Cerebellar cortex (tissue), 1 donor: Measurements from ENCODE around the gene ALDH1L2.

ENCODE experiments used
- DNase-seq: peaks from one replicate; pipeline ENCODE4 v3.0.0-alpha.2; 2015; ENCODE audit warnings: low spot score

Gene ALDH1L2

GRCh38 chr12:105083551-105084105, 630 bp downstream of the ALDH1L2 start:
- peak; percentile 69 for DNase-seq

- peak; percentile 29 for DNase-seq
Observed at GRCh38 chr12:105083031-105083430, 1.2 kb downstream of the ALDH1L2 start.

DNA sequence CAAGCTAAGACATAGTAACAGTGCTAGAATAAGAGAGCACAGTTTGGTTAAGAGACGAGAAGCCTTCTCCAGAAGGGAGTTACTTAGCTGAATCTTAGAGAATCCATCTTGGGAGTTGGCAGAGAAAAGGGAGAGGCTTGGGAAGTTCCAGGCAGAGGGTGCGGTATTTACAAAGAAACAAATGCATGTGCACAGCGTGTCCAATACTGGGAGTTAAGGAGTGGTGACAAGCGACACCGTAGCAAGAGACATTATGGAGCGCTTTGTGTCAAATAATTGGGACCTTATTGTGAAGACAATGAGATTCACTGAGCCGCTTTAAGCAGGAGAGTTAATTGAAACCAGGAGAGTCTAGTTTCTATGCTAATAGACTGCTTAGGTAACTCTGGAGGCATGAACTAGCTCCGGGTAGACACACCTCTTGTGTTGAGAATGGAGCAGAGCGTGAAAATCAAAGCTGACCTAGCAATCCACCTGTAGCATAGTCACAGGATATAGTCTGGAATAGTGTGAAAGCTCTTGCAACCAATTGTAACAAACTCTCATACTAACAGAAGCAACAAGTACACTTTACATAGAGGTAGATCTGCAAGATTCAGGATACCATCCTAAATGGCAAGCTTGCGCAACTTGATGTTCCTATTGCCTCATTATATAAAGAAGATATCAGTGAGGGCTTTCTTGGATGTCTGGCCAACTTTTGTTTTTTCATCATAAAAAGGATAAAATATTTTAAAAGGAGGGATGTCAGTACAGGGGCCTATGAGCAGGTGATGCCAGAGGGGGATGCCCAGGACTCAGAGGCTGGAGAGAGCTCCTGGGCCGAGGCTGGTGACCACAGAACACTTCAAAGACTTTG, 5.3 kb downstream of the ALDH1L2 start:
- no peak for DNase-seq

- DNase-seq: no peak
Observed at GRCh38 chr12:105077435-105077834, 6.8 kb downstream of the ALDH1L2 start.

DNA sequence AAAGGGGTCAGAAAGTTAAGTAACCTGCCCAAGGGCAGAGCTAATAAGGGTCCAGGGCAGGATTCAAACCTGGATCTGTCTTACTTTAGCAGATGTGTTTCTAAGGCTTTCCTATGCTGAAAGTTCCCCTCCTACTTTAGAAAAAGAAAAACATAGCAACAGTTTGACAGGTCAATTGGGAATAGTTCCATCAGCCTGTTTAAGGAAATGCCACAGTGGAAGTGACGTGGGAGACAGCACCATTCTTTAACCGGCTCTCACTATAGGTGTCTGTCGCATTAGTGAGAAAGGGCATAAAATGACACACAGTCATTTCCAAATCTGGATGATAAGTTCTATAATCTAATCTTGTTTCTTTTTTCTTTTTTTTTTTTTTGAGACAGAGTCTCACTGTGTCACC, 7.3 kb downstream of the ALDH1L2 start:
- no peak for DNase-seq

DNA sequence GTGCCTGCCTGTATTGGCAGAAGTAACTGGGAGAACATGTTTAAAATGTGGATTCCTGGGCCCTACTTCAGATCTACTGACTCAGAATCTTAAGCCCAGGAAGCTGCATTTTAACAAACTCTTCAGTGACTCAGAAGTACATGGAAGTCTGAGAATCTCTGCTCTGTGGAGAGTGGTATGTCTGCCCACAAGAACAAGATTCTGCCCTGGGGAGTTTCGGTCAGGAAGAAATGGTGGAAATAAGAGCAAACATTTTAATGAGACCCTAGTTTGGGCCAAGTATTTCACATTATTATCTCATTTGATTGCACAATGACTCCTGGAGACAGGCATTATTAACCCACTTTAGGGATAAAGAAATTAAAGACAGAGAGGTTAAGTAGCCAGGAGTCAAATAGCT, 8.2 kb downstream of the ALDH1L2 start:
- no peak for DNase-seq

- no peak for DNase-seq
Observed at GRCh38 chr12:105072888-105073488, 11.3 kb downstream of the ALDH1L2 start.

- DNase-seq: no peak
Observed at GRCh38 chr12:105071981-105072380, 12.3 kb downstream of the ALDH1L2 start.

DNA sequence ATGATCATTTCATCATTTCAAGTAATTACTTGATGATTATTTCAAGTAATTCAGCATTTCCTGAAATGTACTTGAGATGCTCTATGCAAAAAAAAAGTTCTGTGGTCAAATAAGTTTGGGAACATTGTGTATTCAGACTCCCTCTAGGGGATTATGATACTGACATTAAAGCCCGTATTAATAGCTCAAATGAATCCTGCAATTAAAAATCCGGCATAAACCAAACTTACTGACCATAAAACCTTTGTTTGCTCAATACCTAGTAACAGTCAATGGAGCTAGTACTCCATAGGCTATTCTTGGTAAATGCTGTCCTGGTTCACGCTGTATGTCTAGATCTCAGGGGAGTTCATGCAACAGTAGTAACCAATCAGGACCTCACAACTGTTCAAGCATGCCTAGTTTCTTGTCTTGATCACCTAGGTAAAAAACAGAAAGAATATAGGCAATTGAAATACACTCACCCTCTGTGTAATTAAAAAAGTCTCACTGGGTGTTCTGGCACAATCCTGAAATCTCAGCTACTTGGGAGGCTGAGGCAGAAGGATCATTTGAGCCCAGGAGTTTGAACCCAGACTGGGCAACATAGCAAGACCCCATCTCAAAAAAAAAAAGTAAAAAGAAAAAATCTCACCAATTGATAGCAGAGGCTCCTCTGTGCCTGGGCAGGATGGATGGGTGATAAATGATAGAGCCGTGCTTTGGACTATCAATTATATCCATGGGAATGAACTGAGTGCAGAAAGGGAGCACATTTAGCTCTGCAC, 14.1 kb downstream of the ALDH1L2 start:
- no peak for DNase-seq

DNA sequence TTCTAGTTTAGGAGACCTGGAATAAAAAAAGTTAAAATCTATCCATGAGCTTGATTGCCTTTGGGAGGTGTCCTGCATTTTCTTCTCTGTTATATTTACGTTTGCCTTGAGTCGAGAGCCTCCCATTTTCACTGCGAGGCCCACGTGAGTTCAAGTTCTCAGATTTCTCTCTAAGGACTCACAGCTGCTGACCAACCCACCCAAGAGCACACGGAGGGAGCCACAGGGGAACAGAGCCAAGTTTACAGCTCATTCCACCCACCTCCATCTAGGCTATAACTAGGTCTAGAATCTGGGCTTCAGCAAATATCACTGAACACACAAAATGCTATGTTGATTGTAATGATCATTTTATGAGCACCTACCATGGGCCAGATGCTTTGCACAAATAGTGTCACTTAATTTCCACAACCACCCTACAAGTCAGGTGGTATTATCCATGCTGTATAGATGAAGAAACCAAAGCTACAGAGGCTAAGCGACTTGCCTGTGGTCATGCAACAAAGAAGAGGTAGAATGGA, 16.7 kb downstream of the ALDH1L2 start:
- no peak for DNase-seq

- DNase-seq: no peak
Observed at GRCh38 chr12:105064564-105065178, 19.6 kb downstream of the ALDH1L2 start.

- DNase-seq: no peak
Observed at GRCh38 chr12:105060715-105061378, 23.4 kb downstream of the ALDH1L2 start.

DNA sequence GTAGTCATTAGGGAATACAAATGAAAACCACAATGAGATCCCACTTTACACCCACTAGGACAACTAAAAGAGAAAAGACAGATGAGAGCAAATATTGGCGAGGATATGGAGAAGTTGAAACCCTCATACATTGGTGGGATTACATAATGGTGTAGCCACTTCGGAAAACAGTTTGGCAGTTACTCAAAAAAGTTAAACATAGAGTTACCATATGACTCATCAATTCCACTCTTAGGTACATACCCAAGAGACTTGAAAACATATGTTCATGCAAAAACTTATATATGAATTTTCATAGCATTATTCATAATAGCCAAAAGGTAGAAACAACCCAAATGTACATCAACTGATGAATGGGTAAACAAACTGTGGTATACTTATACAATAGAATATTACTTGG, 27.1 kb downstream of the ALDH1L2 start:
- DNase-seq: no peak

DNA sequence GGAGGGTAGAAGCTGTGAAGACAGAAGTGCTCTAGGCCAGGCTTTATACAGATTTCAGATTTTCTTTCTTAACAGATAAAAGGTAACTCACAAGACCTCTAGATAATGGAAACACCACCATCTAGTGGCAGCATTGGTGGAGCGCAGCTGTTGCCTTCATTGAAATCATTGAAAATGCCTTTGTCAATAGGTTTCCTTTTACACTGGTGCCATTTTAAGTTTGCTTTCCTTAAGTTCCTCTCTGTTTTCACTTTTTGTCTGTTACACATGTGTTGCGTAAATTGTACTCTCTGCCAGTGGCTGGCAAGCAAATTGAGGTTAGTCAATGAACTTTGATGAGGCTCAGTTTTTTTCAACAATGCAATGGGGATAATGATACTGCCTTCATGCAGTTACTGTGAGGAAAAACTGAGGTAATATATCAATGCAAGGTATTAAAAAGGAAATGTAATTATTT, 31.1 kb downstream of the ALDH1L2 start:
- peak; percentile 83 for DNase-seq

DNA sequence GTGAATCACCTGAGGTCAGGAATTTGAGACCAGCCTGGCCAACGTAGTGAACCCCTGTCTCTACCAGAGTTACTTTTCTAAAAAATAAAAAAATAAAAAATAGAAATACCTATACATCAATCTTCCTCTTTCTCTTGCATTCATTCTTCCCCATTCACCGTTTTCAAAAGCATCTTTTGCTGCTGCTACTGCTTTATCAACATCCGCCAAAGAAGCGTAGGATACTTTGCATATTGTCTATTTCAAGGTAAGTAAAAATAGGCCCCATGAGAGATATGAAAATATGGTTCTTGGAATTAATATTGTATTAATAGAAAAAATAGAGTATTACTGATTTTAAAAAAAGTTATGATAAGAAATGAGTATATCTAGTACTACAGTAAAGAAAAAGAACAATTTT, 32.3 kb downstream of the ALDH1L2 start:
- no peak for DNase-seq

- no peak for DNase-seq
Observed at GRCh38 chr12:105048315-105048714, 35.9 kb downstream of the ALDH1L2 start.

DNA sequence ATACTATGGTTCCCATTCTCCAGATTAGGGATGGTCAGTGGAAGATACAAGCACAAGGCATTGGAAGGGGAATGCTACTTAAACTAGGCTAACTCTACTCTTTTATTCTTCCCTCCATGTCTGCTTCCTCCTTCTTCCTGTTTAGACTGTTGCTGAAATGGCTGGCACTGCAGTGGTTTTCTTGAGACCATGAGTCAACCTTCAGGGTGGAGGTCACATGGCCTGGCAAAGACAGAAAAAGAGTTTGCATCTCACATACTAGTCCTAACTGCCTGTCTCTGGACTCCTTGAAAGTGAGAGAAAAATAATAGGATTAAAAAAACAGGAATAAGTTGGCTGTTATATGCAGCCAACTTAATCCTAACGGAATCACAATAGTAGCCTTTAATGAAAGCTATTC, 37.0 kb downstream of the ALDH1L2 start:
- no peak for DNase-seq

DNA sequence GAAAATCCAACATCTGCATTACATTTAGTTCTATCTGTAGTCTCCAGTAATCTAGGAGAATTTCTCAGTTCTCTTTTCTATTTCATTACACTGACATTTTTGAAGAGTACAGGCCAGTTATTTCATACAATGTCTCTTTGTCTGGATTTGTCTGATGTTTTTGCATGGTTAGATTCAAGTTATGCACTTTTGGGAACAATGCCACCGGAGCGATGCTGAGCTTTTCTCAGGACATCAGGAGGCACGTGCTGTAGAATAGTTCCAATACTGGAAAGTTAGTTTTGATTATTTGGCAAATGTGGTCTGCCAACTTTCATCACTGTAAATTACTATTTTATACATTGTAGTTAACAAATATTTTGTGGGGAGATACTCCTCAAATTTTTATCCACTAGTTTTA, 43.1 kb downstream of the ALDH1L2 start:
- no peak for DNase-seq

GRCh38 chr12:105040476-105040875, 43.8 kb downstream of the ALDH1L2 start:
- DNase-seq: no peak

DNA sequence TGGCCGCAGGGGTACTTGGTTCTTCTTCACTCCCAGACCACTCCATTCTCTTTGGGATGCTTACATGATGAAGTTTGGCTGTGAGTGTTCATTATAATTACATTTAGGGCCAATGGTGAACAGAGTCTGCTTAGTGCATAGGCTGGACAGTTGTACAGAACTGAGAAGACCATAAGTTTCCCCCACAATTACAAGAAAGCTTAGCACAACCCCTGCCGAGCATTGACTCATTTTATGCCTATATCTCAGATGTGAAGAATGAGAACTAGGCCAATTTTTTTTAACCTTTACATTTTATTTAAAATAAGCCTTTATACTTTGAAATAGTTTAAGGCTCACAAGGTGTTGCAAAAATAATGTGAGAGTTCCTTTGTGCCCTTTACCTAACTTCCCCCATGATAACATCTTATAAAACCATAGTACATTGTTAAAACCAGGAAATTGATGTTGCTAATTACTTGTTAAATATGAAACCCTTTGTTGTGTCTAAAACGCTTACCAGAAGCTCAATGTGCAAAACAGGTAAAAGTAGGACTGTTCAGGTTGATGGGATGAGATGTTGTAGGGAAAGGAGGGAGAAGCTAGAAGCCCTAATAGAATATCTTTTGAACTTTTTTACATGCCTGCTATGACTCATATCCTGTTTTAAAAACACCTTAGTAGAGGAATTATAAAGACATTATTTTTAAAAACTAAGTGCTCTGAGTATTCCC, 47.2 kb downstream of the ALDH1L2 start:
- no peak for DNase-seq

GRCh38 chr12:105033851-105034250, 50.4 kb downstream of the ALDH1L2 start:
- DNase-seq: no peak
